Brain microvascular endothelial cell (primary cell): ENCODE measurements around the gene MT1E.

Experiments used
- DNase-seq: peaks from one replicate; pipeline ENCODE4 v3.0.0-alpha.2; 2020
- H3K27ac ChIP-seq: fragments of 250-450 bp; sonication (Bioruptor Pico); 2 replicates; pipeline ENCODE4 v1.5.1; 2020; ENCODE audit warnings: mild to moderate bottlenecking, moderate library complexity
- H3K27me3 ChIP-seq: fragments of 250-450 bp; sonication (Bioruptor Pico); replicated peaks from 2 replicates; pipeline ENCODE4 v1.5.1; 2020; ENCODE audit warnings: mild to moderate bottlenecking
- H3K36me3 ChIP-seq: fragments of 250-450 bp; sonication (Bioruptor Pico); replicated peaks from 2 replicates; pipeline ENCODE4 v1.5.1; 2020; ENCODE audit warnings: mild to moderate bottlenecking
- H3K4me3 ChIP-seq: 2 replicates; pipeline ENCODE4 v1.5.1; 2011; ENCODE audit warnings: low read depth, mild to moderate bottlenecking, control low read depth, low read length, moderate library complexity
- CTCF ChIP-seq: IDR thresholded peaks from 2 replicates; pipeline ENCODE4 v1.5.1; 2011; ENCODE audit warnings: low read depth, mild to moderate bottlenecking, moderate library complexity, low read length, control low read depth, inconsistent platforms; ENCODE audit errors: missing control alignments
- in situ Hi-C: cut with HindIII; loops from 2 replicates; pipeline ENCODE4 v1.10.0; 2017; ENCODE audit warnings: low sequenced_read_pairs, low pct_ligation_motif_present

The MT1E gene

GRCh38 chr16:56605475-56605874, 20.1 kb upstream of the MT1E start:
- TF ChIP-seq CTCF, result no peak
- DNase-seq, result no peak
- no peaks in the 10 kb centered on the region for H3K27me3 ChIP-seq
- H3K27ac ChIP-seq, result peak overlapping the region; percentile 97
- H3K36me3 ChIP-seq, result no peaks in the 10 kb centered on the region
- no peak overlapping the region for H3K4me3 ChIP-seq
- in situ Hi-C loops, result no loop called here

- peak; percentile 62 for DNase-seq
- TF ChIP-seq CTCF, result no peak
- Histone ChIP-seq H3K27me3 (no peaks in the 10 kb centered on the region), H3K36me3 (no peaks in the 10 kb centered on the region), H3K27ac (peak overlapping the region; percentile 97), H3K4me3 (no peak overlapping the region)
- in situ Hi-C loops, result no loop called here
Measured at GRCh38 chr16:56606071-56606475, 19.5 kb upstream of the MT1E start.

- Histone ChIP-seq H3K27ac (peak overlapping the region; percentile 97), H3K4me3 (peak overlapping the region; percentile 18), H3K27me3 (no peaks in the 10 kb centered on the region), H3K36me3 (no peaks in the 10 kb centered on the region)
- peak; percentile 81 for DNase-seq
- in situ Hi-C loops, result no loop called here
- no peak for TF ChIP-seq CTCF
Measured at GRCh38 chr16:56606476-56607108, 19.0 kb upstream of the MT1E start.

GRCh38 chr16:56607109-56607618, 18.4 kb upstream of the MT1E start:
- no peaks in the 10 kb centered on the region for H3K36me3 ChIP-seq
- peak overlapping the region; percentile 52 for H3K4me3 ChIP-seq
- H3K27ac ChIP-seq, result peak overlapping the region; percentile 97
- in situ Hi-C loops, result no loop called here
- TF ChIP-seq CTCF, result no peak
- DNase-seq, result peak; percentile 97
- H3K27me3 ChIP-seq, result no peaks in the 10 kb centered on the region

GRCh38 chr16:56607675-56608042, 17.9 kb upstream of the MT1E start:
- Histone ChIP-seq H3K27ac (peak overlapping the region; percentile 97), H3K27me3 (no peaks in the 10 kb centered on the region), H3K4me3 (peak overlapping the region; percentile 52), H3K36me3 (no peaks in the 10 kb centered on the region)
- TF ChIP-seq CTCF, result no peak
- DNase-seq, result no peak
- in situ Hi-C loops, result no loop called here
